GM18505 (cell line): ENCODE measurements around the gene TIGD7.

ENCODE experiments used
- ATAC-seq: cut with Tn5 transposase; IDR thresholded peaks from one replicate; pipeline ENCODE4 v1.9.1; 2021; ENCODE audit not compliant: unreplicated experiment
- POLR2A ChIP-seq: IDR thresholded peaks from 4 replicates; pipeline ENCODE4 v1.6.1; 2011; ENCODE audit warnings: borderline replicate concordance; ENCODE audit not compliant: insufficient read depth, insufficient read length; ENCODE audit errors: extremely low read depth

The TIGD7 gene

GRCh38 chr16:3305109-3306068 is at the start of gene TIGD7, which contains the start of gene ZNF75A:
Gene TIGD7 (minus strand): TSS chr16:3305430. CDS start chr16:3300614, 4,816 bp downstream.
Gene ZNF75A (plus strand): TSS chr16:3305497. CDS start chr16:3308429, 2,932 bp downstream.
- peak; percentile 92 for ATAC-seq
- TF ChIP-seq POLR2A, result peak; percentile 92

- no peak for ATAC-seq
- TF ChIP-seq POLR2A, result no peak
These were observed 43.9 kb upstream of the TIGD7 start for GRCh38 chr16:3349175-3349574.

- ATAC-seq, result no peak
- no peak for TF ChIP-seq POLR2A
These were observed 43.4 kb upstream of the TIGD7 start for GRCh38 chr16:3348547-3349167.

DNA sequence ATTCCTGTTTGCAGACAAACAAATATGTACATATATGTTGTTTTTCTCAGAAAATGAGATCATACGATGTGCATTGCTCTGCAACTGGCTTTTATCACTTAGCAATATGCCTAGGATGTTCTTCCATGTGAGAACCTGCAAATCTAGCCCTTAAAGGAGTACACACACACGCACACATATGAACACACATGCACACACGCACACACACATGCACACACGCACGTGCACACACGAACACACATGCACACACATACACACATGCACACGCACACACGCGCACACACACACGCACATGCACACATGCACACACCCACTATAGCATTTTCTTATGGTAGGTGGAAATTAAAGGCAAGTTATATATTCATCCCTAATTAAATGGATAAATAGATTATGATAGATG is 42.4 kb upstream of the TIGD7 start:
- ATAC-seq, result no peak
- no peak for TF ChIP-seq POLR2A

- no peak for TF ChIP-seq POLR2A
- no peak for ATAC-seq
These were observed 40.8 kb upstream of the TIGD7 start for GRCh38 chr16:3346041-3346440.

DNA sequence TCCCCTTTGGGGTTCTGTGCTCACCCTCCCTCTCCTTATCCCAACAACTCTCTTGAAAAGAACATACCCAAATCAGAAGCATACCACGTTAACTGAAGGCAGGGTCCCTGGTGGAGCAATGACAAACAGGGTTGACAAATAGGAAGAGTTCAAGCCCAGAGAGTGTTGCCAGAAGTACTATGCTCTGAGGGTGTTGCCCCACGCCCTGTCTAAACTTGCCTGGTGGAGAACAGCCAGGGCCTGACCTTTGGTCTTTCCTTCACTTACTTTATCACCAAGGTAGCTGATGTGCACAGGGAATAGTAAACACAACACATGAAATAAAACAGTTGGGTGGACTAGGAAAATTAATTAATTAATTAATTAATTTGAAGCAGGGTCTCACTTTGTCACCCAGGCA is 23.4 kb upstream of the TIGD7 start:
- no peak for TF ChIP-seq POLR2A
- no peak for ATAC-seq

DNA sequence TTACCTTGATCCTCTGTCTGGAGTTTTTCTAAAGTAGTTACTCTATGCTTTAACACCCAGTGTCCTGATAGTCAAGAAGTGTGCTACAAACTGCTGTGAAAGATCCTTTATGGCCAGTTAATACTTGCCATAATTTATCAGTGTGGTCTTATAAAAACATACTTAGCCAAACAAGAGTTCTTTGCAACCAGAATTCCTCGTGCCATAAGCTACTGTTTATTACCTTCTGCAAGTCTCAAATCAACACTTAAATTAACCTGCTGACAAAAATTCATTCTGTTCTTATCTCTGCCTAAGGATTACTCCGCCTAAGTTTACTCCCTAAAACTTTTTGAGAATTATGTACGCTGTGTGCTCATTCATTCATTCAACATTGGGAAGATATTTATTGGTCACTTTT is 22.9 kb upstream of the TIGD7 start:
- no peak for ATAC-seq
- no peak for TF ChIP-seq POLR2A

DNA sequence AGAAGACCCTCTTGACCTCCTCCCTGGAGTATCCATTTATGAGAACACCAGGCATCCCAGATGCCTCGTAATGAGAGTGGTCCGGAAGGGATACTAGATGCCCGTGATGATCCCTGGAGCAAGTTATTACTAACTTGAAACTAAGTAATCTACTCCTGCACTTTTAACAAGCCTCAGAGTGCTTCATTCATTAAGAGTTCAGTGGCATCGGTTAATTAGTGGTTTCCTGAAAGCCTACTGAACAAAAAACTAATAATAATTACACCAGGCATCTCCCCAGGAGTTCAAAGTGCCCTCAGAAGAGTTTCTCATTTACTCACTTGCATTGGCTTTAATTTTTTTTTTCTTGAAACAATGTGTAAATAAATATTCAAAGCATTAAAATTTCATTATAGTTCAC is 22.3 kb upstream of the TIGD7 start:
- ATAC-seq, result no peak
- TF ChIP-seq POLR2A, result no peak

DNA sequence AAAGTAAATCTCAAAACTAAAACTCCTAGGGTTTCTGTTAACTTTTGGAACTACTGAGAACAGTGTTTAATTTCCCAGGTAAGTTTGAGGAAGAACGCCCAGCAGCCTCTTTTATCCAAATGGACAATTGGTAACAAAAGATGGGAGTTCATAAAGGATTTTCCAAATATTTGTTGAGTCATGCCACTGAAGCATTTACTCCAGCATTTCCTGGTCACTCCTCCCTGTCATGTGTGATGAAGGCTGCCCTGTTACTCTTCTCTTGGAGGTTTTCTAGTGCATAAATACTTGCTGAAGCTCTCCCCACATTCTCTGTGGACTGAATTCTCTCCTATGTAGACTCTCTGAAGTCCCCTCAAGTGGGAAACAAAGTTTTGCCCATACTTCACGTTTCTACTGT is 16.6 kb upstream of the TIGD7 start:
- TF ChIP-seq POLR2A, result no peak
- no peak for ATAC-seq

DNA sequence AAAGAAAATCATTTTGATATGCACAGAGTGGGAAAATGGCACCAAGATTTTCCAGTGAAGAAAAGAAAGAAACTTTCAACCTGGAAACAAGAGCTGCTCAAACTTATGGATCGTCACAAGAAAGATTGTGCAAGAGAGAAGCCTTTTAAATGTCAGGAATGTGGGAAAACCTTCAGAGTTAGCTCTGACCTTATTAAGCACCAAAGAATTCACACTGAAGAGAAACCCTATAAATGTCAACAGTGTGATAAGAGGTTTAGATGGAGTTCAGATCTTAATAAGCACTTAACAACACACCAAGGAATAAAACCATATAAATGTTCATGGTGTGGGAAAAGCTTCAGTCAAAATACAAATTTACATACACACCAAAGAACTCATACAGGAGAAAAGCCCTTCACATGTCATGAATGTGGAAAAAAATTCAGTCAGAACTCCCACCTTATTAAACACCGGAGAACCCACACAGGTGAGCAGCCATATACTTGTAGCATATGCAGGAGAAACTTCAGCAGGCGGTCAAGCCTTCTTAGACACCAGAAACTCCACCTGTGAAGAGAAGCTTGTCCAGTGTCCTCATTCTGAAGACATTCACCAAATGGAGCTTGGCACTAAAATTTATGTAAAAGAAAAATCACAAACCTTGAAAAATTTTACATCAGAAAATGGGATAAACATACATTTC is 12.2 kb upstream of the TIGD7 start:
- no peak for TF ChIP-seq POLR2A
- no peak for ATAC-seq

DNA sequence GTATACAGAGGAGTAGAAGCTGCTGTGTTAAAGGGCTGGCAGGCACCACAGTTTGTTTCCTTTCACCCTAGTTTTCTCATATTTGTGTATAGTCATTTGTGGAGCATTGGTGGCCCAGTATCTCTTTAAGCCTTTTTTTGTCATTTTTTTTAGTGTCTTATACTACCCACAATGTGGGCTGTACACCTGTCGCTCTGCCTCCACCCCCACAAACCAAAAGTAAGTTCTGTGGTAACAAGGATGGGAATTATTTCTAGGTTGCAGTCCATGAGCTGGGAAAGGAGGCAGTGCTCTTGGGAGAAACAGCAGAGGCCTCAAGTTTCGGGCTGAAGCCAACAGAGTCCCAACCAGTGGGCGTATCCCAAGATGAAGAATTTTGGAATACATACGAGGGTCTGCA is 6.3 kb upstream of the TIGD7 start:
- ATAC-seq, result no peak
- TF ChIP-seq POLR2A, result no peak

DNA sequence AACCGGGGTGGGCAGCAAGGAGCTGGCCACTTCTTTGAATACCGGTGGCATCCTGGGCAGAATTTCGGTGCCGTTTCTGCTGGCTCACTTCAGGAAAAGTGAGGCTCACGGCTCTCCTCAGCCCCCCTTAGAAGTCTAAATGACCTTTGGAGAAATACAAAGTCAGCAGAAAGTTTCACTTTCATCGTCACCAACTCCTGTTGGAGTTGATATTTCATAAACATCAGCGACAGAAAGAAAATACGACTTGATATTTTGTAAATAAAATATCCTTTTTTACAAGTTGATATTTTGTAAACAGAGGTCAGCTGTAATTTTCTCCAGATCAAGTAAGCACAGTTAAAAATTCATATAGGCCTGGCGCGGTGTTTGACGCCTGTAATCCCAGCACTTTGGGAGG is 848 bp upstream of the TIGD7 start:
- TF ChIP-seq POLR2A, result no peak
- no peak for ATAC-seq

GRCh38 chr16:3304370-3304769 is 860 bp downstream of the TIGD7 start:
- no peak for TF ChIP-seq POLR2A
- no peak for ATAC-seq
